A549 (cell line): ENCODE results near the gene ICAM3. TPM values are rescaled to one million over a fixed set of nuclear protein-coding genes. Genes with fewer than 3 reads are reported as not detected.

Experiments used
- ATAC-seq, 2 experiments: fragments of 200-7000 bp in 1 of 2; fragments of >200 bp in 1 of 2; cut with Nextera tagmentation in 1 of 2; cut with Tn5 transposase in 1 of 2; 3 replicates each; pipeline versions ENCODE4 v1.8.0 to v1.9.1; 2018 to 2020; ENCODE audit warnings: mild to moderate bottlenecking in 1 of 2, moderate library complexity in 1 of 2
- CTCF ChIA-PET: fragments of 300-600 bp; sonication (Branson Sonifier 250); formaldehyde crosslinking; extraction: SDS; loops from one replicate; lab custom pipeline; 2021; ENCODE audit warnings: antibody characterized with exemption, inconsistent platforms; lab: Yijun Ruan, JAX
- POLR2A ChIA-PET: fragments of 350-600 bp; formaldehyde crosslinking; extraction: SDS; loops from one replicate; lab custom pipeline; 2021; ENCODE audit warnings: antibody characterized with exemption, inconsistent platforms; lab: Yijun Ruan, JAX
- DNase-seq, 2 experiments: peaks; one replicate each; pipeline versions ENCODE4 v3.0.0 to v3.0.0-alpha.2; 2011 to 2016; ENCODE audit warnings: low read depth in 1 of 2, low spot score in 1 of 2
- FAIRE-seq: peaks from 2 replicates; lab custom pipeline; 2011; peaks lifted over from hg19 to GRCh38; lab: Jason Lieb, UNC
- H3K27ac ChIP-seq, 2 experiments: fragments of >200 bp; sonication (Bioruptor Twin); formaldehyde crosslinking; 3 replicates each; pipeline ENCODE4 v1.5.1; 2016 to 2017
- H3K4me1 ChIP-seq: fragments of >200 bp; sonication (Bioruptor Twin); formaldehyde crosslinking; 3 replicates; pipeline ENCODE4 v1.6.1; 2016
- H3K4me2 ChIP-seq: fragments of >200 bp; sonication (Bioruptor Twin); formaldehyde crosslinking; 3 replicates; pipeline ENCODE4 v1.6.1; 2016
- H3K4me3 ChIP-seq: fragments of >200 bp; sonication (Bioruptor Twin); formaldehyde crosslinking; 3 replicates; pipeline ENCODE4 v1.5.1; 2016
- H3K9me3 ChIP-seq: fragments of >200 bp; sonication (Bioruptor Twin); formaldehyde crosslinking; 3 replicates; pipeline ENCODE4 v1.6.1; 2016
- CEBPB ChIP-seq, 2 experiments: fragments of >200 bp in 1 of 2; sonication (Bioruptor Twin) in 1 of 2; formaldehyde crosslinking in 1 of 2; IDR thresholded peaks; 2 replicates each; pipeline ENCODE4 v1.6.1; 2012 to 2016
- ESRRA ChIP-seq: fragments of 150-350 bp; IDR thresholded peaks from 2 replicates; pipeline ENCODE4 v1.6.1; 2014; ENCODE audit warnings: mild to moderate bottlenecking, low read length, borderline replicate concordance
- FOSL2 ChIP-seq, 2 experiments: fragments of 450-650 bp in 1 of 2; fragments of >200 bp in 1 of 2; sonication (Bioruptor Twin) in 1 of 2; formaldehyde crosslinking; IDR thresholded peaks; 2 replicates each; pipeline versions ENCODE4 v1.5.0 to v1.6.1; 2016 to 2020; ENCODE audit warnings: mild to moderate bottlenecking in 1 of 2, moderate library complexity in 1 of 2
- HOXB13 ChIP-seq: fragments of 250-450 bp; sonication (Bioruptor Pico); IDR thresholded peaks from 2 replicates; pipeline ENCODE4 v1.5.0; 2020; ENCODE audit warnings: low read depth, mild to moderate bottlenecking, moderate library complexity
- JUN ChIP-seq, 2 experiments: fragments of >200 bp; sonication (Bioruptor Twin); formaldehyde crosslinking; IDR thresholded peaks; 2 replicates in 1 of 2; 3 replicates in 1 of 2; pipeline ENCODE4 v1.6.1; 2016 to 2017
- KDM1A ChIP-seq: fragments of 200-600 bp; sonication (generic); IDR thresholded peaks from 2 replicates; pipeline ENCODE4 v1.6.1; 2016; ENCODE audit warnings: low read depth, mild to moderate bottlenecking
- KDM5A ChIP-seq: fragments of 200-600 bp; sonication (generic); IDR thresholded peaks from 2 replicates; pipeline ENCODE4 v1.6.1; 2016; ENCODE audit warnings: antibody characterized with exemption, mild to moderate bottlenecking
- MAFK ChIP-seq: fragments of 450-650 bp; IDR thresholded peaks from 2 replicates; pipeline ENCODE4 v1.6.1; 2014; ENCODE audit not compliant: partially characterized antibody
- MYC ChIP-seq: IDR thresholded peaks from 2 replicates; pipeline ENCODE4 v1.6.1; 2012; ENCODE audit warnings: mild to moderate bottlenecking, inconsistent platforms, low read length, improper control_type of control experiment, borderline replicate concordance
- PHF8 ChIP-seq: fragments of 200-600 bp; sonication (generic); IDR thresholded peaks from 2 replicates; pipeline ENCODE4 v1.6.1; 2016; ENCODE audit warnings: low read depth, mild to moderate bottlenecking, antibody characterized with exemption, moderate library complexity, borderline replicate concordance
- POLR2A ChIP-seq: IDR thresholded peaks from 2 replicates; pipeline ENCODE4 v1.6.1; 2012; ENCODE audit warnings: mild to moderate bottlenecking, low read length
- RFX5 ChIP-seq: fragments of 450-650 bp; IDR thresholded peaks from 2 replicates; pipeline ENCODE4 v1.7.1; 2014; ENCODE audit warnings: antibody characterized with exemption, mild to moderate bottlenecking, moderate library complexity
- SREBF2 ChIP-seq: fragments of 450-650 bp; IDR thresholded peaks from 2 replicates; pipeline ENCODE4 v1.6.1; 2014; ENCODE audit warnings: mild to moderate bottlenecking, moderate library complexity
- TFCP2L1 ChIP-seq: fragments of 250-450 bp; sonication (Bioruptor Pico); IDR thresholded peaks from 2 replicates; pipeline ENCODE4 v1.5.0; 2021; ENCODE audit warnings: mild to moderate bottlenecking
- ZC3H11A ChIP-seq: fragments of 450-650 bp; IDR thresholded peaks from 2 replicates; pipeline ENCODE4 v1.6.1; 2014; ENCODE audit warnings: antibody characterized with exemption, mild to moderate bottlenecking
- ZFP36 ChIP-seq: fragments of 450-650 bp; IDR thresholded peaks from 2 replicates; pipeline ENCODE4 v1.6.1; 2014; ENCODE audit warnings: borderline replicate concordance; ENCODE audit not compliant: partially characterized antibody
- ZNF302 ChIP-seq: fragments of 250-450 bp; sonication (Bioruptor Pico); IDR thresholded peaks from 2 replicates; pipeline ENCODE4 v1.9.0; 2021; ENCODE audit warnings: inconsistent platforms, mild to moderate bottlenecking, moderate library complexity
- WGBS: methylation state at CpG from one replicate; pipeline ENCODE4 v1.1.6; 2017; ENCODE audit errors: missing lambda C conversion rate; 5-methylcytosine and 5-hydroxymethylcytosine counted together
- polyA plus RNA-seq, 4 experiments: library from polyadenylated mRNA; depleted of rRNA in 3 of 4; stranded (reverse); fragments of >200 nt; fragmentation: RNase III in 1 of 4; extraction: RNeasy Plus Mini Kit Qiagen cat#74134 plus additional on column Dnase treatment in 1 of 4; gene quantifications; 2 replicates in 3 of 4; 3 replicates in 1 of 4; pipeline ENCODE4 v1.2.3, GENCODE V29; 2011 to 2017
- TF ChIP-seq, protein P1 (sequence below): IDR thresholded peaks from 2 replicates; pipeline ENCODE4 v1.6.1; 2012; ENCODE audit warnings: low read depth, borderline replicate concordance
- TF ChIP-seq, protein P2 (sequence below): IDR thresholded peaks from 2 replicates; pipeline ENCODE4 v1.6.1; 2012
- TF ChIP-seq, protein P3 (sequence below): fragments of >200 bp; sonication (Bioruptor Twin); formaldehyde crosslinking; IDR thresholded peaks from 2 replicates; pipeline ENCODE4 v1.6.1; 2016
- TF ChIP-seq, protein P4 (sequence below): IDR thresholded peaks from 2 replicates; pipeline ENCODE4 v1.6.1; 2012
- TF ChIP-seq, protein P5 (sequence below): fragments of >200 bp; sonication (Bioruptor Twin); formaldehyde crosslinking; IDR thresholded peaks from 3 replicates; pipeline ENCODE4 v1.6.1; 2016

ICAM3 gene
- polyA plus RNA-seq, 2 of the 4 experiments (the other 2 are of a cell fraction), result 4.7 to 7.3 TPM

DNA sequence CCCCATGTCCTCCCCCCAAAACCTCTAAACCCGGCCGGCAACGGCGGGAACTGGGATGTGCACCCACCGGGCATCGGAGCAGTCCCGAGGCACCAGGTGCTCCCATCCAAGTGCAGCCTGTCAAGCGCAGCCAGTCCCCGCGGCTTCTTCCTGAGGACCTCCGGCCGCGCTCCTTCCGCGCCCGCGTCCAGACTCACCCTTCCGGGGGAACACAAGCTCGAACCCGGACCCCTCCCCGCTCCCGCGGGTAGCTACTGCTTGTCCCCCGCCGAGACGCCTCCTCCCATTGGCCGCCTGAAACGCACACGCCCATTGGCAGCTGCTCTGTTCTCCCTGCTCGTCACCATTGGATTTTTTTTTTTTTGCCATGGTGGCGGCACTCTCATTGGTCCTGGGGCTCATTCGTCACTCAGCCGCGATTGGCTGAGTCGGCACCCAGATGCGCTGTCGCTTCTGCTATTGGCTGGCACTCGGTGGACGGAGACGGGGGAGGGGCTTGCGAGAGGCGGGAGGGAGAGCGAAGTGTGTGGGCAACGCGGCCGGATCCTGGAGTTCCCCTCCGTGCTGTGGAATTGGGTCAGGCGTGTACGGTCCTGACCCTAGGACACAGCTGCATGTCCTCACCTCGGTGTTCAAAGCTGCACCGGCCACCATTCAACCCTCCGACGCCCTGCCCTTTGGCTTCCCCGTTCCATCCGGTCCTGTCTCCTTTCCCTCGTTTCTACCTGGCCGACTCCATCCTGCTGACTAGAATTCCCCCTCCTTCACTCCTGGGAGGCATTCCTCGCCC, 41.1 kb upstream of the ICAM3 start, which contains the start of gene TYK2:
Gene TYK2, minus strand, starts transcription at position 260 of the 790 bp plus-strand sequence. CDS start 2,166 bp downstream, outside the sequence.
- ATAC-seq (peak; percentile 97 to 99), FAIRE-seq (no peak), DNase-seq (peak; percentile 96 to 100)
- ChIA-PET POLR2A (interaction anchor here (0.6 to 1.8 kb wide), 9 partner anchors 8 to 122 kb away, joined by 3 to 12 read pairs (median 4); partner anchors contain the start of genes ICAM1, ICAM5 and RAVER1), CTCF (interaction anchor here (0.9 to 6.1 kb wide), 9 partner anchors 8 to 337 kb away, joined by 3 to 31 read pairs (median 3); partner anchors contain the start of genes DNM2, ICAM1 and ICAM4)
- WGBS, result under 1% methylated on average over 45 of the region's 58 CpGs
- peak within 1 kb of the TSS; percentile 91 for H3K4me3 ChIP-seq
- no peaks in the 10 kb centered on the region for H3K9me3 ChIP-seq
- H3K27ac ChIP-seq, result peak within 1 kb of the TSS; percentile 92 to 97
- TF ChIP-seq POLR2A, result peak; percentile 86
- TF ChIP-seq, protein P1, sequence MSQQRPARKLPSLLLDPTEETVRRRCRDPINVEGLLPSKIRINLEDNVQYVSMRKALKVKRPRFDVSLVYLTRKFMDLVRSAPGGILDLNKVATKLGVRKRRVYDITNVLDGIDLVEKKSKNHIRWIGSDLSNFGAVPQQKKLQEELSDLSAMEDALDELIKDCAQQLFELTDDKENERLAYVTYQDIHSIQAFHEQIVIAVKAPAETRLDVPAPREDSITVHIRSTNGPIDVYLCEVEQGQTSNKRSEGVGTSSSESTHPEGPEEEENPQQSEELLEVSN, result peak; percentile 89
- TF ChIP-seq, protein P2, sequence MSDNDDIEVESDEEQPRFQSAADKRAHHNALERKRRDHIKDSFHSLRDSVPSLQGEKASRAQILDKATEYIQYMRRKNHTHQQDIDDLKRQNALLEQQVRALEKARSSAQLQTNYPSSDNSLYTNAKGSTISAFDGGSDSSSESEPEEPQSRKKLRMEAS, result peak; percentile 82
- TF ChIP-seq, protein P3, sequence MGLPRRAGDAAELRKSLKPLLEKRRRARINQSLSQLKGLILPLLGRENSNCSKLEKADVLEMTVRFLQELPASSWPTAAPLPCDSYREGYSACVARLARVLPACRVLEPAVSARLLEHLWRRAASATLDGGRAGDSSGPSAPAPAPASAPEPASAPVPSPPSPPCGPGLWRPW, result no peak
- 0 out of 2 replicates have a peak, but pooled peaks have one; percentile 42 for TF ChIP-seq HOXB13 (CRISPR knock-in tag)
- TF ChIP-seq ZNF302 (CRISPR knock-in tag), result no peak
- peak; percentile 72 for TF ChIP-seq MAFK
- TF ChIP-seq ESRRA, result no peak
- no peak for TF ChIP-seq ZC3H11A
- TF ChIP-seq SREBF2, result peak; percentile 19; the same call in 1 of the 2 replicates
- TF ChIP-seq TFCP2L1, result no peak
- no peak for TF ChIP-seq FOSL2 (IDR thresholded peaks at IDR 0.05)
- TF ChIP-seq FOSL2 (CRISPR knock-in tag; IDR thresholded peaks at IDR 0.05), result no peak
- TF ChIP-seq JUN (IDR thresholded peaks at IDR 0.05), result peak in 1 of 2 experiments; percentile 61; a peak in 2 of 5 replicates
- TF ChIP-seq RFX5, result peak; percentile 92
- TF ChIP-seq KDM5A, result 0 out of 2 replicates have a peak, but pooled peaks have one; percentile 17
- TF ChIP-seq, protein P4, sequence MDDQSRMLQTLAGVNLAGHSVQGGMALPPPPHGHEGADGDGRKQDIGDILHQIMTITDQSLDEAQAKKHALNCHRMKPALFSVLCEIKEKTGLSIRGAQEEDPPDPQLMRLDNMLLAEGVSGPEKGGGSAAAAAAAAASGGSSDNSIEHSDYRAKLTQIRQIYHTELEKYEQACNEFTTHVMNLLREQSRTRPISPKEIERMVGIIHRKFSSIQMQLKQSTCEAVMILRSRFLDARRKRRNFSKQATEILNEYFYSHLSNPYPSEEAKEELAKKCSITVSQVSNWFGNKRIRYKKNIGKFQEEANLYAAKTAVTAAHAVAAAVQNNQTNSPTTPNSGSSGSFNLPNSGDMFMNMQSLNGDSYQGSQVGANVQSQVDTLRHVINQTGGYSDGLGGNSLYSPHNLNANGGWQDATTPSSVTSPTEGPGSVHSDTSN, result peak; percentile 66
- TF ChIP-seq MYC, result no peak
- TF ChIP-seq, protein P5, sequence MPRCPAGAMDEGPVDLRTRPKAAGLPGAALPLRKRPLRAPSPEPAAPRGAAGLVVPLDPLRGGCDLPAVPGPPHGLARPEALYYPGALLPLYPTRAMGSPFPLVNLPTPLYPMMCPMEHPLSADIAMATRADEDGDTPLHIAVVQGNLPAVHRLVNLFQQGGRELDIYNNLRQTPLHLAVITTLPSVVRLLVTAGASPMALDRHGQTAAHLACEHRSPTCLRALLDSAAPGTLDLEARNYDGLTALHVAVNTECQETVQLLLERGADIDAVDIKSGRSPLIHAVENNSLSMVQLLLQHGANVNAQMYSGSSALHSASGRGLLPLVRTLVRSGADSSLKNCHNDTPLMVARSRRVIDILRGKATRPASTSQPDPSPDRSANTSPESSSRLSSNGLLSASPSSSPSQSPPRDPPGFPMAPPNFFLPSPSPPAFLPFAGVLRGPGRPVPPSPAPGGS, result peak; percentile 52; the same call in 1 of the 3 replicates
- TF ChIP-seq ZFP36, result no peak
- no peak for TF ChIP-seq CEBPB (IDR thresholded peaks at IDR 0.05)
- H3K4me2 ChIP-seq, result peak within 1 kb of the TSS; percentile 100
- peaks cover 9% of the 10 kb centered on the region; the same call in 1 of the 3 replicates for H3K4me1 ChIP-seq

DNA sequence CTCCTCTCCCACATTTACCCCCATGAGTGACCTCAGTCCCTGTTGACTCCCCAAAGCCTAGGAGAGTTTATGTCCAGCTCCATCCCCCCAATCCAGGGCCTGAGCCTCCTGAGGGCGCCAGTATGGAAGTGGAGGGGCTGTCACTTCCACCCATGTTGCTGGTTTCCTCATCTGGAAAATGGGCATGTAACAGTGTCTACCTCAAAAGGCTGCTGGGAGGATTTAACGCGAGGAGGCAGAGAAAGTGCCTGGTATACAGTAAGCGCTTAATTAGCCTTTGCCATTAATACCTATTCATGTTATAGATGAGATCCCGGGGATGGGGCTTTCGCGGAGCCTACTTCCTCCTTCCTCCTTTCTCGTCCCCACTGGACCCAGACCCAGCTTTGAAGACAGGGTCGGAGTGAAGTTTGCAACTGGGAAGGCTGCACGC, 40.5 kb upstream of the ICAM3 start:
- TF ChIP-seq PHF8, result peak; percentile 58; the same call in 1 of the 2 replicates
- TF ChIP-seq KDM1A, result 0 out of 2 replicates have a peak, but pooled peaks have one; percentile 24
- TF ChIP-seq RFX5, result no peak
- FAIRE-seq (no peak), DNase-seq (no peak), ATAC-seq (peak; percentile 17 to 21; a peak in 4 of 6 replicates)
- POLR2A ChIA-PET, result interaction anchor here (0.6 to 1.8 kb wide), 9 partner anchors 9 to 121 kb away, joined by 3 to 12 read pairs (median 4); partner anchors contain the start of genes ICAM1, ICAM5 and RAVER1
- H3K27ac ChIP-seq, result peak overlapping the region; percentile 92 to 97
- H3K9me3 ChIP-seq, result no peaks in the 10 kb centered on the region
- CTCF ChIA-PET, result interaction anchor here (0.9 to 6.1 kb wide), 7 partner anchors 9 to 337 kb away, joined by 3 to 31 read pairs (median 20); partner anchors contain the start of genes DNM2, ICAM1 and ICAM4
- H3K4me2 ChIP-seq, result peak overlapping the region; percentile 75
- peak overlapping the region; percentile 91 for H3K4me3 ChIP-seq
- 2% methylated on average over 10 of the region's 10 CpGs for WGBS
- H3K4me1 ChIP-seq, result peaks cover 9% of the 10 kb centered on the region; the same call in 1 of the 3 replicates
